ENCODE measurements around the gene FLOT2. TPM values are rescaled to one million over a fixed set of nuclear protein-coding genes. Genes with fewer than 3 reads are reported as not detected.
A peak's percentile ranks its signal among the peaks of the same experiment; 100 is the strongest.
"Not testable (repeated sequence)": the region's sequence is repeated elsewhere in the genome, so short reads cannot be mapped to it uniquely, and the experiment has no call there.

FLOT2 gene
- total RNA-seq, 1 experiment from 2014 or later: 23.1 TPM

DNA sequence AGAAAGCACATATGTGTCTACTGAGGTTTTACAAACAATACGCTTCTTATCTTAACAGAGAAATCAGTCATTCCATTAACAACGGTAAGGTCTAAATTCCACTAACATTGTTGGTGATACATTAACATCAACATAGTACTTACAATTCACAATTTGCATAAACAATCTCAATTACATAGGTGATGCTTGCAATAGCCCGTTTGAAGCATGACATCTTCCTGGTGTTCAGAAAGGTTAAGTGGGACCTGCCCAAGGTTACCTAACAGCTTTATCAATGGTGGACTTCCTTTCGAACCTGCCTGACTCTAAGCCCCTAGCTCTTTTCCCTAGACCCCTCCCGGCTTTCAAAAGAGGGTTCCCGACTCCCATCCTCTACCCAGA is 55.6 kb downstream of the FLOT2 start:
- no peaks in the 10 kb centered on the region for H3K4me1 ChIP-seq (ENCODE audit: insufficient read depth, low read length)
- no peaks in the 10 kb centered on the region for H4K20me1 ChIP-seq (ENCODE audit: low read length)
- ChIA-PET CTCF (interaction anchor here (2.3 kb wide), 1 partner anchor 78 kb away, joined by 15 read pairs; no protein-coding TSS in a partner anchor), POLR2A (ENCODE audit: unreplicated experiment) (no interaction called here)
- TSS peak; percentile 80 for BruUV-seq (replicated peaks)
- no peaks in the 10 kb centered on the region for H3K27me3 ChIP-seq (ENCODE audit: low read length)
- DNase-seq: no peak
- H3K4me2 ChIP-seq (ENCODE audit: low read length): peak overlapping the region; percentile 75
- H3K9me2 ChIP-seq (replicated peaks; ENCODE audit: low read length): no peaks in the 10 kb centered on the region
- intact Hi-C loops (cut with micrococcal nuclease): loop anchor here (5.0 to 10.0 kb wide), 2 partner anchors 35 to 63 kb away; partner anchors contain the start of gene DHRS13
- TF ChIP-seq, protein P1, sequence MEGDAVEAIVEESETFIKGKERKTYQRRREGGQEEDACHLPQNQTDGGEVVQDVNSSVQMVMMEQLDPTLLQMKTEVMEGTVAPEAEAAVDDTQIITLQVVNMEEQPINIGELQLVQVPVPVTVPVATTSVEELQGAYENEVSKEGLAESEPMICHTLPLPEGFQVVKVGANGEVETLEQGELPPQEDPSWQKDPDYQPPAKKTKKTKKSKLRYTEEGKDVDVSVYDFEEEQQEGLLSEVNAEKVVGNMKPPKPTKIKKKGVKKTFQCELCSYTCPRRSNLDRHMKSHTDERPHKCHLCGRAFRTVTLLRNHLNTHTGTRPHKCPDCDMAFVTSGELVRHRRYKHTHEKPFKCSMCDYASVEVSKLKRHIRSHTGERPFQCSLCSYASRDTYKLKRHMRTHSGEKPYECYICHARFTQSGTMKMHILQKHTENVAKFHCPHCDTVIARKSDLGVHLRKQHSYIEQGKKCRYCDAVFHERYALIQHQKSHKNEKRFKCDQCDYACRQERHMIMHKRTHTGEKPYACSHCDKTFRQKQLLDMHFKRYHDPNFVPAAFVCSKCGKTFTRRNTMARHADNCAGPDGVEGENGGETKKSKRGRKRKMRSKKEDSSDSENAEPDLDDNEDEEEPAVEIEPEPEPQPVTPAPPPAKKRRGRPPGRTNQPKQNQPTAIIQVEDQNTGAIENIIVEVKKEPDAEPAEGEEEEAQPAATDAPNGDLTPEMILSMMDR (conservative IDR thresholded peaks at IDR 0.05; ENCODE audit: low read depth, low read length): no peak
- TF ChIP-seq EZH2phosphoT487 (IDR thresholded peaks at IDR 0.05; ENCODE audit: borderline replicate concordance, low read length) (no peak), EZH2 (IDR thresholded peaks at IDR 0.05; ENCODE audit: low read length, unreplicated experiment) (no peak)
- 0 out of 2 replicates have a peak overlapping the region, but pooled peaks have one; percentile 20 for H3K27ac ChIP-seq (ENCODE audit: low read length)
- H3K36me3 ChIP-seq (ENCODE audit: low read depth, low read length): no peaks in the 10 kb centered on the region
- H3K9me3 ChIP-seq (ENCODE audit: low read length): no peaks in the 10 kb centered on the region
- H3K79me2 ChIP-seq (ENCODE audit: low read length): peaks cover 51% of the 10 kb centered on the region
- H3F3A ChIP-seq (ENCODE audit: low read length, unreplicated experiment): no peaks in the 10 kb centered on the region
- peak; percentile 12 for ATAC-seq
- peak overlapping the region; percentile 87 for H3K4me3 ChIP-seq (ENCODE audit: low read length)
- peak overlapping the region; percentile 83 for H3K9ac ChIP-seq (ENCODE audit: low read length)
- peak overlapping the region; percentile 98 for H2AFZ ChIP-seq (ENCODE audit: low read length)

DNA sequence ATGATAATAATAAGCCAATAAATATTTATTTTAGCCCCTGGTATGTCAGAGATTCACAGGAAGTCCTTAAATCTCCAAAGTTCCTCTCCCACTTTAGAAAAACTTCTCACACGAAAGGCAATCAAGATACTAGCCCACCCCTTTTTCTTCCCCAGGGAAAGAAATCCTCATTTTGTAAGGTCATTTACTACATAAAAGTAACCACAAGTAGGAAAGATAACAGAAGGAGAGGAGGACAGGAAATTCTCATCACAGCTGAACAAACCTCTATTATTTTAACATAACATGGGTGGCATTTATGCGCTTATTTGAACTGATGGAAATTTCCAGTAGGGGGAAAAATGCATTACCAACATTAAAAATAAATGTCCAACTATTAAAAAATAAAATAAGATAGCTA is 58.3 kb downstream of the FLOT2 start:
- no TSS peak for BruUV-seq (replicated peaks)
- no peaks in the 10 kb centered on the region for H3K9me2 ChIP-seq (replicated peaks; ENCODE audit: low read length)
- POLR2A ChIA-PET (ENCODE audit: unreplicated experiment): no interaction called here
- H2AFZ ChIP-seq (ENCODE audit: low read length): no peak overlapping the region
- no peak overlapping the region for H3K4me2 ChIP-seq (ENCODE audit: low read length)
- no peaks in the 10 kb centered on the region for H3K9me3 ChIP-seq (ENCODE audit: low read length)
- H3K4me1 ChIP-seq (ENCODE audit: insufficient read depth, low read length): no peaks in the 10 kb centered on the region
- peaks cover 64% of the 10 kb centered on the region for H3K79me2 ChIP-seq (ENCODE audit: low read length)
- no peak overlapping the region for H3K4me3 ChIP-seq (ENCODE audit: low read length)
- intact Hi-C loops (cut with micrococcal nuclease): no loop called here
- no peak for ATAC-seq
- no peak for DNase-seq
- H4K20me1 ChIP-seq (ENCODE audit: low read length): no peaks in the 10 kb centered on the region
- H3F3A ChIP-seq (ENCODE audit: low read length, unreplicated experiment): no peaks in the 10 kb centered on the region
- TF ChIP-seq EZH2phosphoT487 (IDR thresholded peaks at IDR 0.05; ENCODE audit: borderline replicate concordance, low read length) (no peak), EZH2 (IDR thresholded peaks at IDR 0.05; ENCODE audit: low read length, unreplicated experiment) (no peak)
- TF ChIP-seq, protein P1 (conservative IDR thresholded peaks at IDR 0.05; ENCODE audit: low read depth, low read length): no peak
- CTCF ChIA-PET: no interaction called here
- no peaks in the 10 kb centered on the region for H3K27me3 ChIP-seq (ENCODE audit: low read length)
- H3K9ac ChIP-seq (ENCODE audit: low read length): no peak overlapping the region
- 0 out of 2 replicates have a peak, but pooled peaks cover 2% of the 10 kb centered on the region for H3K36me3 ChIP-seq (ENCODE audit: low read depth, low read length)
- no peak overlapping the region for H3K27ac ChIP-seq (ENCODE audit: low read length)

DNA sequence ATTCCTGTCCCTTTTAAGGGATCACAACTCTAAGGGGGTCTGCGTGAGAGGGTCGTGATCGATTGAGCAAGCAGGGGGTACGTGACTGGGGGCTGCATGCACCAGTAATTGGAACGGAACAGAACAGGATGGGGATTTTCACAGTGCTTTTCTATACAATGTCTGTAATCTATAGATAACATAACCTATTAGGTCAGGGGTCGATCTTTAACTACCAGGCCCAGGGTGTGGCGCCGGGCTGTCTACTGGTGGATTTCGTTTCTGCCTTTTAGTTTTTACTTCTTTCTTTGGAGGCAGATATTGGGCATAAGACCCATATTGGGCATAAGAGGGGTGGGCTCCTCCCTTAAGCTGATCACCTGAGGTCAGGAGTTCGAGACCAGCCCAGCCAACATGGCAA is 61.0 kb downstream of the FLOT2 start:
- H3F3A ChIP-seq (ENCODE audit: low read length, unreplicated experiment); H4K20me1 ChIP-seq (ENCODE audit: low read length); intact Hi-C loops (cut with micrococcal nuclease); H2AFZ ChIP-seq (ENCODE audit: low read length); ATAC-seq; DNase-seq; H3K9me2 ChIP-seq (replicated peaks; ENCODE audit: low read length); H3K4me2 ChIP-seq (ENCODE audit: low read length); POLR2A ChIA-PET (ENCODE audit: unreplicated experiment); H3K9ac ChIP-seq (ENCODE audit: low read length); H3K27me3 ChIP-seq (ENCODE audit: low read length); CTCF ChIA-PET; H3K36me3 ChIP-seq (ENCODE audit: low read depth, low read length); H3K4me1 ChIP-seq (ENCODE audit: insufficient read depth, low read length); H3K9me3 ChIP-seq (ENCODE audit: low read length); BruUV-seq (replicated peaks); H3K4me3 ChIP-seq (ENCODE audit: low read length); H3K27ac ChIP-seq (ENCODE audit: low read length): not testable (repeated sequence)
- H3K79me2 ChIP-seq (ENCODE audit: low read length): peaks cover 63% of the 10 kb centered on the region
